ENCODE measurements around the gene PLA2G2C.

PLA2G2C gene

DNA sequence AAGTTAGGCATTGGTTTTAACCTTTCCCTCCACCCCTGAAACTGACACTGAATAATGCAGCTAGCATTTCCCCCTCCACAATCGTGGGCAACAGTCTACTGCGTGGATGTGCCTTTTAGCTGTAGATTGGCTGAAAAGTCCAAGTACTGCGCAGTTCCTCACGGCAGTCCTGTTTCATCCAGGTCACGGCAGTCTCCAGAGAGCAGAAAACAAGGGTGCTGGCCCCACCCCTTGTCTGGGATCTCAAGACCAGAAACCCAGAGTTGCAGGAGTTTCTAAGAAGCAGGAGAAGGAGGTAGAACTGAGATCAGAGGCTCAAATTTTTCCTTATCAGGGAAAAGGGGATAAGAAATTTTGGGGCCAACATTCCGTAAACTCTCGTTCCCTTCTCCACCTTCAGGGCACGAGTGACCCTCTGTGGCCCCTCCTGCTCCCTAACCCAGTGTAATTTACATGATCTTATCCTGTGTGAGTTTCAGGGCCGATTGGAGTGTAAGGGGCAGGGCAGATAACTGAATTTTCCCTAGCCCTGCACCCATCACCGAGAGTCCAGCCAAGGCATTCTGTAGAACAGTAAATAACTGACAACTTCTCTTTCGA, 25.9 kb upstream of the PLA2G2C start:
- POLR2A ChIA-PET, result no interaction called here
- H3K9me3 ChIP-seq (ENCODE audit: control insufficient read depth, insufficient read depth, low read depth, low read length), result no peaks in the 10 kb centered on the region
- CTCF ChIA-PET, result interaction anchor here (0.6 to 2.8 kb wide), 44 partner anchors 10 to 1043 kb away, joined by 3 to 42 read pairs (median 4); no protein-coding TSS in a partner anchor
- no peaks in the 10 kb centered on the region for H3K36me3 ChIP-seq (ENCODE audit: control insufficient read depth in 2 of 2, insufficient read depth in 1 of 2, low read length in 2 of 2)
- H3K4me3 ChIP-seq (ENCODE audit: low read depth, low read length), result no peak overlapping the region
- TF ChIP-seq TSHZ1 (tag by site-specific recombination; IDR thresholded peaks at IDR 0.05; ENCODE audit: borderline replicate concordance) (no peak), ZFP41 (tag by site-specific recombination; IDR thresholded peaks at IDR 0.05; ENCODE audit: borderline replicate concordance) (no peak), ZNF548 (tag by site-specific recombination; IDR thresholded peaks at IDR 0.05) (no peak), SP2 (tag by site-specific recombination; IDR thresholded peaks at IDR 0.05) (no peak), BCL11B (tag by site-specific recombination; IDR thresholded peaks at IDR 0.05; ENCODE audit: low read depth) (no peak), ZNF623 (tag by site-specific recombination; IDR thresholded peaks at IDR 0.05) (no peak), ZNF211 (tag by site-specific recombination; IDR thresholded peaks at IDR 0.05; ENCODE audit: low read depth) (no peak)
- H3K27ac ChIP-seq (ENCODE audit: extremely low read depth, low read depth, low read length), result no peak overlapping the region
- H3K4me1 ChIP-seq (ENCODE audit: control insufficient read depth, insufficient read depth, low read length), result no peaks in the 10 kb centered on the region

GRCh38 chr1:20211511-20211931, 25.2 kb upstream of the PLA2G2C start:
- TF ChIP-seq SP7 (tag by site-specific recombination; IDR thresholded peaks at IDR 0.05) (no peak), ZNF654 (tag by site-specific recombination; IDR thresholded peaks at IDR 0.05; ENCODE audit: low read depth) (no peak), REPIN1 (tag by site-specific recombination; IDR thresholded peaks at IDR 0.05; ENCODE audit: low read depth) (no peak), OSR2 (tag by site-specific recombination; IDR thresholded peaks at IDR 0.05) (no peak), ZNF600 (tag by site-specific recombination; IDR thresholded peaks at IDR 0.05) (no peak), ZNF558 (tag by site-specific recombination; IDR thresholded peaks at IDR 0.05) (no peak), ZNF274 (IDR thresholded peaks at IDR 0.05; ENCODE audit: low read length) (no peak), ZNF274 (tag by site-specific recombination; IDR thresholded peaks at IDR 0.05; ENCODE audit: borderline replicate concordance) (no peak), ZNF26 (tag by site-specific recombination; IDR thresholded peaks at IDR 0.05) (no peak), ZNF549 (tag by site-specific recombination; IDR thresholded peaks at IDR 0.05) (no peak), ZNF18 (tag by site-specific recombination; IDR thresholded peaks at IDR 0.05) (no peak), ATF2 (tag by site-specific recombination; IDR thresholded peaks at IDR 0.05; ENCODE audit: low read depth) (no peak), ZNF639 (tag by site-specific recombination; IDR thresholded peaks at IDR 0.05) (no peak), ZNF133 (tag by site-specific recombination; IDR thresholded peaks at IDR 0.05) (no peak), ZFHX2 (tag by site-specific recombination; conservative IDR thresholded peaks at IDR 0.05) (no peak)
- TF ChIP-seq, protein P1, sequence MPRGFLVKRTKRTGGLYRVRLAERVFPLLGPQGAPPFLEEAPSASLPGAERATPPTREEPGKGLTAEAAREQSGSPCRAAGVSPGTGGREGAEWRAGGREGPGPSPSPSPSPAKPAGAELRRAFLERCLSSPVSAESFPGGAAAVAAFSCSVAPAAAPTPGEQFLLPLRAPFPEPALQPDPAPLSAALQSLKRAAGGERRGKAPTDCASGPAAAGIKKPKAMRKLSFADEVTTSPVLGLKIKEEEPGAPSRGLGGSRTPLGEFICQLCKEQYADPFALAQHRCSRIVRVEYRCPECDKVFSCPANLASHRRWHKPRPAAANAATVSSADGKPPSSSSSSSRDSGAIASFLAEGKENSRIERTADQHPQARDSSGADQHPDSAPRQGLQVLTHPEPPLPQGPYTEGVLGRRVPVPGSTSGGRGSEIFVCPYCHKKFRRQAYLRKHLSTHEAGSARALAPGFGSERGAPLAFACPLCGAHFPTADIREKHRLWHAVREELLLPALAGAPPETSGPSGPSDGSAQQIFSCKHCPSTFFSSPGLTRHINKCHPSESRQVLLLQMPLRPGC (tag by site-specific recombination; IDR thresholded peaks at IDR 0.05), result no peak
- no peak overlapping the region for H3K27ac ChIP-seq (ENCODE audit: extremely low read depth, low read depth, low read length)
- no peak overlapping the region for H3K4me3 ChIP-seq (ENCODE audit: low read depth, low read length)
- H3K36me3 ChIP-seq (ENCODE audit: control insufficient read depth in 2 of 2, insufficient read depth in 1 of 2, low read length in 2 of 2), result no peaks in the 10 kb centered on the region
- no peaks in the 10 kb centered on the region for H3K4me1 ChIP-seq (ENCODE audit: control insufficient read depth, insufficient read depth, low read length)
- no peaks in the 10 kb centered on the region for H3K9me3 ChIP-seq (ENCODE audit: control insufficient read depth, insufficient read depth, low read depth, low read length)
- CTCF ChIA-PET, result interaction anchor here (0.6 to 2.6 kb wide), 9 partner anchors 16 to 282 kb away, joined by 3 to 42 read pairs (median 6); no protein-coding TSS in a partner anchor
- POLR2A ChIA-PET, result no interaction called here

All from HEK293 (cell line).